Measurements from ENCODE around the gene HOXA9. TPM values are rescaled to one million over a fixed set of nuclear protein-coding genes. Genes with fewer than 3 reads are reported as not detected.

The HOXA9 gene
- total and polyA plus RNA-seq, 2 of the 8 experiments (the other 6 are each of a cell fraction or from before 2014, with no cell fraction given) = not detected

DNA sequence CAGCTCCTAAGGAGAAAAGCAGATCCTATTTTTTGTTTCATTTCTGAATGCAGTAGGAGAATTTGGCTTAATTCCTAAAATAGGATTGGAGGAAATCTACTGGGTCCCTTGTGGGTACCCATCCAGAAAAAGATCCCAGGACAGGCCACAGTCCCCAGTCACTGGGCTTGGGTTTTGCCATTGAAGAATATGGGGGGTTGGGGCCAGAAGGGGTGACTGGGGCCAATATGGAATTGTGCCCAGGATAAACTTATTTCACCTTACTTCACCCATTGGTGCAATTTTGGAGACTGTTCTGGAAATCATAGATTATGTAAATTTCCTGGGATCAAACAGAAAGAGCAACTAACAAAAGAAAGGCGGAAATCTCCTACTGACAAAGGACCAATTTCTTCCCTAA lies 26.9 kb downstream of the HOXA9 start (continued):
- TF ChIP-seq GABPA (IDR thresholded peaks at IDR 0.05; ENCODE audit: borderline replicate concordance, insufficient read depth, low read length) = no peak
- no peak for TF ChIP-seq GTF2F1 (IDR thresholded peaks at IDR 0.05; ENCODE audit: borderline replicate concordance, low read depth, low read length)
- TF ChIP-seq BACH1 (IDR thresholded peaks at IDR 0.05; ENCODE audit: low read length) = no peak
- TF ChIP-seq ASH2L (IDR thresholded peaks at IDR 0.05; ENCODE audit: low read length) = no peak
- TF ChIP-seq TAF7 (optimal IDR thresholded peaks at IDR 0.05; ENCODE audit: borderline replicate concordance, low read depth, low read length) = no peak
- TF ChIP-seq HDAC6 (IDR thresholded peaks at IDR 0.05; ENCODE audit: low read depth, low read length) = no peak

Measured in H1 (cell line).